Activated CD8-positive, alpha-beta memory T cell treated with anti-CD3 and anti-CD28 coated beads for 48 hours (primary cell): Measurements from ENCODE around the gene MICAL2.
"Not testable (repeated sequence)": the region's sequence is repeated elsewhere in the genome, so short reads cannot be mapped to it uniquely, and the experiment has no call there.

ENCODE experiments used
- DNase-seq, 3 experiments: peaks; one replicate each; pipeline ENCODE4 v3.0.0-alpha.2; 2020; ENCODE audit warnings: low read depth in 2 of 3, low spot score in 2 of 3

Gene MICAL2

GRCh38 chr11:12131943-12132789 is 21.8 kb downstream of the MICAL2 start:
- DNase-seq, result no peak

GRCh38 chr11:12132790-12133145 is 22.4 kb downstream of the MICAL2 start:
- DNase-seq, result no peak

- no peak for DNase-seq
Measured at GRCh38 chr11:12133547-12134235, 23.3 kb downstream of the MICAL2 start.

GRCh38 chr11:12134236-12134585 is 23.8 kb downstream of the MICAL2 start:
- no peak for DNase-seq

DNA sequence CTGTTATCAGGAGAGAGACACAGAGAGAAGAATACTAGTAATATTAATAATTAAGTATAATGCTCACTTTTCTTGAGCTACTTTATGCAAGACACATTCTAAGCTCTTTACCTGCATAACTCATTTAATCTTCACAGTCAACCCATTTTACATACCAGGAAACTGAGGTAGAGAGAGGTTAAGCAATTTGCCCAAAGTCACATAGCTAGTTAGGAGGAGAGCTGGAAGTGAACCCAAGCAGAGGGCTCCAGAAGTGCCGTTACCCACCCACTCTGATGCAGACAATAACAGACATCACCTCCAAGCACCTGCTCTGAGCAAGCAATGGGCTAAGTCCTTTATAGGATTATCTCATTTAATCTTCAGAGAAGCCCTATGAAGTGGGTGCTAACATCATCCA is 24.8 kb downstream of the MICAL2 start:
- DNase-seq, result no peak

DNA sequence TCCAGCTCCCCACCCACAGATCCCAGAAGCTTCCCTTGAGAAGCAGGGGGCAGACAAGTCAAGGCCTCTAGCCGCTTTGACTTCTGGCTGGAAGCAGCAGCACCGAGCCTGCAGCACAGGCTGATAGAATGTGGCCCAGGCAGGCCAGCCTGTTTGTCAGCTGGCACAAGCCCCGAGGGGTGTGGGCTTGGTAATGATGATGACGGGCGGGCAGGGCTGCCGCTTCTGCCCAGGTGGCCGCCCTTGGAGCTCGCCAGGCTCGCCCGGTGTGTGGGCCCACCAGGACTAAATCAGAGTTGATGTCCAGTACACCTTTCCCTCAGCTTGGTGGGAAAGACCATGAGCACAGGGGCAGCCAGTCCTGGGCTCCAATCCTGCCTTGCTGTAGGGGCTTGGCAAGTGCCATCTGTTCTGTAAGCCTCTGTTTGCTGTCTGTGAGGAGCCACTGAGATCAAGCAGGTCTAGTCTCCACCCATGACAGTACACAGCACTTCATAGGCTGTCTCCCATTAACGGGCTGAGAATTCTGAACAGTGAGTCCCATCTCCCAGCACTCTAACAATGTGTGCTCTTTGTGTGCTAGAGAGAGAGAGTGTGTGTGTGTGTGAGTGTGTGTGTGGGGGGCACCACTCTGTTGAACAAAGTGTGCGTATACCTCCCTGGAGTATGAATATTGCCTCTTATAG is 26.8 kb downstream of the MICAL2 start:
- no peak for DNase-seq

- no peak for DNase-seq
Measured at GRCh38 chr11:12137938-12138731, 27.7 kb downstream of the MICAL2 start.

- DNase-seq, result no peak
Measured at GRCh38 chr11:12139144-12139881, 28.9 kb downstream of the MICAL2 start.

DNA sequence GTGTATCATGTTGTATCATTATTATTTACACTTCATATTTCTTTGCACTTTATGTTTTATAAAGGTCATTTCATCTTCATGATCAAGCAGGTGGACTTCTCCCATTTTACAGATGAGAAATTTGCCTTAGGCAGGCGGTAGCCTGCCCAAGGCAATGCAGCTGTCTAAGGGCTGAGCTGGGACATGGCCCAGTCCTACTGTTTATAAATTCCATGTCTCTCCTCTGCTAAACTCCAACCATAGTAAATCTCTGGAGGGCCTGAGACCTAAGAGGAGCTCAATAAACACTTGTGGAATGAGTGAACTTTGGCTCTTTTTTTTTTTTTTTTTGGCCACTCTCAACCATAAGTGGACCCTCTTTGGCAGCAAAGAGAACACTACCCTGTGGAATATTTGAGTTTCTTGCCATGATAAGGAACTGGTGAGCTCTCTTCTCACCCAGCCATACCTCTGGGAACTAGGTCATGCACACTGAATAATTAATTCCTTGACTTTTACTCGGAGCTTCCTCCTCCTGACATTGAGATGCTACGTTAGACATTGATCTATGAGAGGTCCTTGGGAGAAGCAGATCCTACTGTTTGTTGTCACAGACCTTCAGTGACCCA is 29.9 kb downstream of the MICAL2 start:
- no peak for DNase-seq

DNA sequence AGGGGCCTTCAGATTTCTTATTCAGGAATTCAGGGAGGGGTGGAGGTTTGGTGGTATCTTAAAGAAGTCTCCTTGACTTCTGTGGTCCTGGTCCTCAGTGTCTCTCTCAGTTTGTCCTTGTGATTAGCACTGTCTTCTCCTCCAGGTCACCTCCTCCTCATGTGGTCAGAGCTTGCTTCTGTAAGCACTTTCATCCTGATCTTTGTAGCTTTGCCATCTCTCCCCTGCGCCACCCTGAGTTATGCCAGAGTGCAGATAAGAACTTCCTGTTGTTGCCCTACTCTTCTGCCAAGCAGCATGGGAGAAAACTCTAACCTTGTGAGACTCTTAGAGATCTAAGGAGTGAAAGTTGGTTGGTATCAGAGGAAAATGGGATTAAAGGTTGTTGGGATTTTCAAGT is 30.9 kb downstream of the MICAL2 start:
- no peak for DNase-seq

DNA sequence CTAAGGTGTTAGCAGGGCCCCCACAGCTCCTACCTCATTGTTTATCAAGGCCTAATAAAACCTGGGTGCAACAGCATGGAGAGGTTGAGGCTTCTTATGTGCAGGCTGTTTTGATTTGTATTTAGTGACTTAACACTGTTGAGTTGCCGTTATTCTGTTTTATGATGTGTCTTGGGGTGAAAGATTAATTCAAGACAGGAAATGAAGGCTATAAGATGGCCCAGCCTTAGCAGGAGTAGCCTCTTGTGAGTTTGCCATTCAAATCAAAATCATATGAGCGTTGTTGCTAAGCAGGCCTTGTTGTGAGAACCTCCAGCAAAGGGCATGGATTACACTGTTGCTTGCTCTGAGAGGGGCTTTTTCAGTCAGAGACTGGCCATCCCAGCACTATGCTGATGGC is 31.8 kb downstream of the MICAL2 start:
- DNase-seq, result no peak

- no peak for DNase-seq
Measured at GRCh38 chr11:12142909-12143308, 32.5 kb downstream of the MICAL2 start.

DNA sequence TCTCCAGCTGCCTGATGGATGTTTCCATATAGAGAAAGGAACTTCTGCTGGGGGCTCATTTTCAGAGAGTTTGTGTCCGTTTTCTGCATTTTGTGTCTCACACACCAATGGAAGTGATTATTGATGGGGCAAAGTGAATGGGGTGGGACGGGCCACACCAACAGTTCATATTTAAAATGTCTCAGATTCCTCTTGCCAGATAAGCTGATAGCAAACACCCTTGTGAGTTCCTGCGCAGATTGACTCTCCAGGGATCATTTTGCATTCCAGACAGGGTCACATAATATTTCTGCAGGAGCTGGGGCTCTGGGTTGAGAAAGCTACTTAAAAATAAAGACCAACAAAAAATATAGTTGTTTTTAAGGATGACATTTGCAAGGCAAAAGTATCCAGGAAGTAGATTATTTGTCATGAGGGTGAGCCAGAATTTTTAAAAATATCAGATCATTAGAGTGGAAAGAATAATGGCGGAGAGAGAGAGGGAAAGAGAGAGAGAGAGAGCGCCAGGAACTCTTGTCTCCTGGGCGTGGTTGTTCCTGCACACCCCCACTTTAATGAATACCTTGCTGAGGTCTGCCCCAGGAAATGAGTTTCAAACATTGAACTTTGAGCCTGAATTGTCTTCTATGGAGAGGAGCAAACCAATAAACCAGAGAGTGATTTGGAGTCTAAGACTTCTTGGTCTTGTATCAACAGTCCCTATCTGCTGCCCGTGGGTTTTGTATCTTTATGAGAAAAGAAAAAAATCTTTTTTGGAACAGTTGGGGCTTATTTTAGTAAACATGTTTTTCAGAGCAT is 33.3 kb downstream of the MICAL2 start:
- DNase-seq, result no peak

DNA sequence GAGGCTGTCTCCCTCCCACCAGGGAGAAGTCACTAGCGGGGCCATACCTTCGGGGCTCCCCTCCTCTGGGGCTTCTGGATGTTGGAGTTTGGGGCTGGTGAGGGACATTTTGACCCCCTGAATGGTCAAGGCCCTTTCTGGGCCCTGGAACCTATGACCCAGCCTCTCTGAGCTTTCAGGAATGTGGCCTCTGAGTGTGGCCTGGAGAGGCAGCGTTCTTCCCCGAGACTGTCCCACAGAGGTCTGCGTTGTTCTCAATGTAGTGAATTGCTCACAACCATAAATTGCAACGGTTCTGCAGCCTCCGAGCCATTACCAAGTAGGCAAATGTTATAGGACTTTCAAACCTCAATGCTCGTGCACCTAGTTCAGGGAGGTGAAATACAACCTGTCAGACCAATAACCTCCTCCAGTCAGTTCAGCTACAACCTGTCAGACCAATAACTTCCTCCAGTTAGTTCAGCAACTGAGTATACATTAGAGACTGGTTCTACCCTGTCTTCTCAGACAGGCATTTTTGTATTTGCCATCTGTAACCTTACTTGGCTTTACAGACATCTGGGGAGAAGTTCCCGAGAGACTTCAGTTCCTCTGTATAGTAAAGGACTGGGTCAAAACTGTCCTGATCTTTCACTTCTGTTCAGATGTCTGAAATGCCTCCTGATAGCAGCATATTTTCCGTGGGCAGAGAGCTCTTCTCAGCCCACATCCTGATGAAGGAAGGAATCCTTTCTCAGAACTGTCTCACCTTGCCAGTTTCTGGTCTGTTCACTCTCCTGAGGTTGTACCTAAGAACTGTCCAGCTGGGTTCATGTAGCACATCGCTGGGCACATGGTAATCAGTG is 34.2 kb downstream of the MICAL2 start:
- DNase-seq, result no peak

DNA sequence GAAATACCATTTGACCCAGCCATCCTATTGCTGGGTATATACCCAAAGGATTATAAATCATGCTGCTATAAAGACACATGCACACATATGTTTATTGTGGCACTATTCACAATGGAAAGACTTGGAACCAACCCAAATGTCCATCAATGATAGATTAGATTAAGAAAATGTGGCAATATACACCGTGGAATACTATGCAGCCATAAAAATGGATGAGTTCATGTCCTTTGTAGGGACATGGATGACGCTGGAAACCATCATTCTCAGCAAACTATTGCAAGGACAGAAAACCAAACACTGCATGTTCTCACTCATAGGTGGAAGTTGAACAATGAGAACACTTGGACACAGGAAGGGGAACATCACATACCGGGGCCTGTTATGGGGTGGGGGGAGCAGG is 36.3 kb downstream of the MICAL2 start:
- DNase-seq, result not testable (repeated sequence)

- no peak for DNase-seq
Measured at GRCh38 chr11:12147827-12148226, 37.4 kb downstream of the MICAL2 start.

GRCh38 chr11:12148466-12148865 is 38.1 kb downstream of the MICAL2 start:
- DNase-seq, result no peak

DNA sequence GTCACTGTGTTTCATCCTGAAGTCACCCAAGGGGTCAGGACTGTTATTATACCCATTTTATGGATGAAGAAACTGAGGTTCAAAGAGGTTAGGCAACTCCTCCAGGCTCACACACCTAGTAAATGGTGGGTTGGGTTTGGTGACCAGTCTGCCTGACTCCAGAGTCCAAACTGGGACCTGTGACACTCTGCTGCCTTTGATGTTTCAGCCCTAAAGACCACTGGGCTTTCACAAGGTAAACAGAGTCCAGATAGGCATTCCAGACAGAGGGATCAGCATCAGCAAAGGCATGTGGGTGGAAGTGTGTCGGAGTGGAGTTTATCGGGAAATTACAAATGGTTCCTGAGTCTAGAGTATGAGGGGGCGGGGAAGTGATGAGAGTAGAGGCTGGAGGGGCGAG is 38.5 kb downstream of the MICAL2 start:
- DNase-seq, result no peak
